K562 (cell line): ENCODE results near the gene LY6G6C. TPM values are rescaled to one million over a fixed set of nuclear protein-coding genes. Genes with fewer than 3 reads are reported as not detected.

Experiments used
- BHLHE40 ChIP-seq: IDR thresholded peaks from 2 replicates; pipeline ENCODE4 v1.6.1; 2011; ENCODE audit warnings: low read length, improper control_type of control experiment
- E2F4 ChIP-seq: sonication (generic); formaldehyde crosslinking; IDR thresholded peaks from 2 replicates; pipeline ENCODE4 v1.8.0; 2022; ENCODE audit warnings: mild to moderate bottlenecking, low read depth, missing genetic modification reagents
- ELF2 ChIP-seq: fragments of 250-450 bp; sonication (Bioruptor Pico); IDR thresholded peaks from 2 replicates; pipeline ENCODE4 v1.5.0; 2021; ENCODE audit warnings: mild to moderate bottlenecking
- FIP1L1 ChIP-seq: fragments of 200-400 bp; formaldehyde crosslinking; IDR thresholded peaks from 2 replicates; pipeline ENCODE4 v1.6.1; 2018; ENCODE audit warnings: mild to moderate bottlenecking, low read depth, low read length; ENCODE audit not compliant: poor library complexity, severe bottlenecking
- FOXP4 ChIP-seq: sonication (generic); formaldehyde crosslinking; IDR thresholded peaks from 2 replicates; pipeline ENCODE4 v1.8.0; 2022; ENCODE audit warnings: mild to moderate bottlenecking, missing genetic modification reagents, borderline replicate concordance
- GABPB2 ChIP-seq: fragments of 250-450 bp; sonication (Bioruptor Pico); conservative IDR thresholded peaks from 2 replicates; pipeline ENCODE4 v1.5.1; 2021; ENCODE audit warnings: mild to moderate bottlenecking
- NR1H2 ChIP-seq: sonication (generic); formaldehyde crosslinking; IDR thresholded peaks from 2 replicates; pipeline ENCODE4 v1.4.0; 2020; ENCODE audit warnings: mild to moderate bottlenecking, missing genetic modification reagents
- PATZ1 ChIP-seq: fragments of 250-450 bp; sonication (Bioruptor Pico); IDR thresholded peaks from 2 replicates; pipeline ENCODE4 v1.5.0; 2020; ENCODE audit warnings: mild to moderate bottlenecking, borderline replicate concordance
- SIN3B ChIP-seq: fragments of 450-650 bp; IDR thresholded peaks from 2 replicates; pipeline ENCODE4 v1.6.1; 2017; ENCODE audit warnings: low read depth, mild to moderate bottlenecking, moderate library complexity
- TEAD4 ChIP-seq, 2 experiments: sonication (generic) in 1 of 2; formaldehyde crosslinking in 1 of 2; IDR thresholded peaks; 2 replicates each; pipeline versions ENCODE4 v1.6.1 to v1.8.0; 2012 to 2022; ENCODE audit warnings: borderline replicate concordance in 1 of 2, inconsistent platforms in 1 of 2, low read length in 1 of 2, mild to moderate bottlenecking in 1 of 2, missing genetic modification reagents in 1 of 2
- ZBTB43 ChIP-seq: sonication (generic); formaldehyde crosslinking; IDR thresholded peaks from 2 replicates; pipeline ENCODE4 v1.8.0; 2023; ENCODE audit warnings: mild to moderate bottlenecking, missing genetic modification reagents
- ZNF75A ChIP-seq: fragments of 450-650 bp; formaldehyde crosslinking; IDR thresholded peaks from 2 replicates; pipeline ENCODE4 v1.4.0; 2020; ENCODE audit warnings: mild to moderate bottlenecking
- polyA plus RNA-seq, 8 experiments: library from polyadenylated mRNA; depleted of rRNA in 4 of 8; stranded (reverse) in 5 of 8; unstranded in 3 of 8; fragments of >200 nt; fragmentation: Nextera tagmentation in 2 of 8; fragmentation: Illumina TruSeq in 1 of 8; extraction: Ambion mirVana in 2 of 8; extraction: Trizol in 1 of 8; gene quantifications; 2 replicates each; pipeline versions ENCODE4 v1.2.1 to v1.2.3, GENCODE V29; 2011 to 2014; ENCODE audit warnings: inconsistent platforms in 1 of 8, missing spikeins in 1 of 8
- total RNA-seq, 7 experiments: library from RNA; depleted of rRNA in 6 of 7; stranded (reverse); fragments of >200 nt in 6 of 7; fragmentation: Illumina TruSeq in 2 of 7; extraction: Trizol in 2 of 7; gene quantifications; 2 replicates each; pipeline versions ENCODE4 v1.2.1 to v1.2.3, GENCODE V29; 2011 to 2021; ENCODE audit warnings: low replicate concordance in 1 of 7

The LY6G6C gene
- total and polyA plus RNA-seq, 9 of the 15 experiments (the other 6 are each of a cell fraction or from before 2014, with no cell fraction given), result 0.06 to 0.20 TPM; not detected in 7

GRCh38 chr6:31689249-31690110 is 32.1 kb downstream of the LY6G6C start (continued):
- TF ChIP-seq FOXP4 (CRISPR knock-in tag) (no peak), SIN3B (no peak), ZNF75A (CRISPR knock-in tag) (no peak), ELF2 (CRISPR knock-in tag) (no peak), GABPB2 (CRISPR knock-in tag) (no peak), BHLHE40 (no peak), NR1H2 (CRISPR knock-in tag) (no peak), E2F4 (no peak), FIP1L1 (no peak), PATZ1 (CRISPR knock-in tag) (peak; percentile 39; the same call in 1 of the 2 replicates), ZBTB43 (CRISPR knock-in tag) (no peak), TEAD4 (IDR thresholded peaks at IDR 0.05; ENCODE audit: low read length) (no peak), TEAD4 (CRISPR knock-in tag; IDR thresholded peaks at IDR 0.05; ENCODE audit: borderline replicate concordance) (0 out of 2 replicates have a peak, but pooled peaks have one; percentile 51)
